HG03175 (cell line): ENCODE measurements around the gene TMEM151B.
"Not testable (repeated sequence)": the region's sequence is repeated elsewhere in the genome, so short reads cannot be mapped to it uniquely, and the experiment has no call there.

Experiments used
- ATAC-seq: cut with Tn5 transposase; IDR thresholded peaks from one replicate; pipeline ENCODE4 v1.9.1; 2021; ENCODE audit warnings: mild to moderate bottlenecking, moderate library complexity; ENCODE audit not compliant: unreplicated experiment

TMEM151B gene

GRCh38 chr6:44301782-44302564 lies 31.7 kb downstream of the TMEM151B start:
- no peak for ATAC-seq

- ATAC-seq: no peak
Observed at GRCh38 chr6:44302856-44303255, 32.6 kb downstream of the TMEM151B start.

GRCh38 chr6:44303842-44304241 lies 33.6 kb downstream of the TMEM151B start:
- no peak for ATAC-seq

- ATAC-seq: peak; percentile 41
Observed at GRCh38 chr6:44304282-44305199, 34.3 kb downstream of the TMEM151B start.

GRCh38 chr6:44305200-44305725 lies 35.0 kb downstream of the TMEM151B start:
- ATAC-seq: no peak

- ATAC-seq: no peak
Observed at GRCh38 chr6:44306710-44307109, 36.5 kb downstream of the TMEM151B start.

GRCh38 chr6:44307217-44307616 lies 37.0 kb downstream of the TMEM151B start:
- ATAC-seq: no peak

- no peak for ATAC-seq
Observed at GRCh38 chr6:44309092-44309491, 38.8 kb downstream of the TMEM151B start.

GRCh38 chr6:44309631-44310030 lies 39.4 kb downstream of the TMEM151B start:
- no peak for ATAC-seq

GRCh38 chr6:44310241-44310640 lies 40.0 kb downstream of the TMEM151B start:
- ATAC-seq: no peak

- ATAC-seq: no peak
Observed at GRCh38 chr6:44311304-44311703, 41.1 kb downstream of the TMEM151B start.

GRCh38 chr6:44311767-44312166 lies 41.5 kb downstream of the TMEM151B start:
- no peak for ATAC-seq

- ATAC-seq: peak; percentile 90
Observed at GRCh38 chr6:44312901-44313788, 42.9 kb downstream of the TMEM151B start, which contains the start of gene AARS2. Gene AARS2, minus strand, starts transcription at chr6:44313347. Its CDS starts 24 bp downstream, at chr6:44313323.

- ATAC-seq: not testable (repeated sequence)
Observed at GRCh38 chr6:44314657-44315056, 44.4 kb downstream of the TMEM151B start.

GRCh38 chr6:44315516-44315915 lies 45.3 kb downstream of the TMEM151B start:
- no peak for ATAC-seq

GRCh38 chr6:44315951-44316350 lies 45.7 kb downstream of the TMEM151B start:
- ATAC-seq: no peak

GRCh38 chr6:44316481-44316880 lies 46.2 kb downstream of the TMEM151B start:
- ATAC-seq: no peak

- ATAC-seq: not testable (repeated sequence)
Observed at GRCh38 chr6:44317136-44317631, 46.9 kb downstream of the TMEM151B start.

GRCh38 chr6:44321210-44321609 lies 51.0 kb downstream of the TMEM151B start:
- ATAC-seq: no peak

- ATAC-seq: no peak
Observed at GRCh38 chr6:44327096-44327495, 56.8 kb downstream of the TMEM151B start.
